Caco-2 (cell line): ENCODE data around the gene PDE4D. TPM values are rescaled to one million over a fixed set of nuclear protein-coding genes. Genes with fewer than 3 reads are reported as not detected.

Source experiments
- BruUV-seq: library from RNA; stranded (reverse); fragments of 400-500 nt; replicated peaks from 2 replicates; lab custom pipeline; 2021; lab: Mats Ljungman, UMichigan
- CTCF ChIA-PET: fragments of 300-600 bp; sonication (Branson Sonifier 250); formaldehyde crosslinking; loops from one replicate; lab custom pipeline; 2022; ENCODE audit warnings: antibody characterized with exemption; lab: Charles Lee
- POLR2A ChIA-PET: fragments of 300-600 bp; sonication (Branson Sonifier 250); formaldehyde crosslinking; loops from one replicate; lab custom pipeline; 2022; ENCODE audit warnings: antibody characterized with exemption; lab: Charles Lee
- DNase-seq, 2 experiments: peaks; one replicate each; pipeline versions ENCODE4 v3.0.0 to v3.0.0-alpha.2; 2020 to 2022
- H3K27me3 ChIP-seq: replicated peaks from 2 replicates; pipeline ENCODE4 v1.6.0; 2011; ENCODE audit warnings: low read length; ENCODE audit not compliant: control insufficient read depth, insufficient read depth
- H3K36me3 ChIP-seq: 2 replicates; pipeline ENCODE4 v1.5.1; 2011; ENCODE audit warnings: low read length; ENCODE audit not compliant: control insufficient read depth, insufficient read depth
- H3K4me1 ChIP-seq: fragments of 250-450 bp; sonication (Bioruptor Pico); 2 replicates; pipeline ENCODE4 v1.5.1; 2020; ENCODE audit warnings: mild to moderate bottlenecking
- H3K4me3 ChIP-seq: 2 replicates; pipeline ENCODE4 v1.5.1; 2011; ENCODE audit warnings: low read depth, mild to moderate bottlenecking, control low read depth, low read length
- H3K9me3 ChIP-seq: fragments of 250-450 bp; sonication (Bioruptor Pico); 2 replicates; pipeline ENCODE4 v1.5.1; 2020; ENCODE audit warnings: mild to moderate bottlenecking, moderate library complexity
- H3K27ac Mint-ChIP-seq: one replicate; pipeline ENCODE4 v1.8.0; 2022; ENCODE audit warnings: mixed read lengths; ENCODE audit not compliant: unreplicated experiment
- H3K27me3 Mint-ChIP-seq: one replicate; pipeline ENCODE4 v1.8.0; 2022; ENCODE audit warnings: mixed read lengths; ENCODE audit not compliant: insufficient read depth, unreplicated experiment
- H3K36me3 Mint-ChIP-seq: one replicate; pipeline ENCODE4 v1.8.0; 2022; ENCODE audit warnings: mild to moderate bottlenecking, mixed read lengths; ENCODE audit not compliant: insufficient read depth, unreplicated experiment
- H3K4me1 Mint-ChIP-seq: one replicate; pipeline ENCODE4 v1.8.0; 2022; ENCODE audit warnings: low read depth, mixed read lengths; ENCODE audit not compliant: unreplicated experiment
- H3K4me3 Mint-ChIP-seq: one replicate; pipeline ENCODE4 v1.8.0; 2022; ENCODE audit warnings: mild to moderate bottlenecking, moderate library complexity, mixed read lengths; ENCODE audit not compliant: unreplicated experiment
- H3K9me3 Mint-ChIP-seq: one replicate; pipeline ENCODE4 v1.8.0; 2022; ENCODE audit warnings: mixed read lengths; ENCODE audit not compliant: unreplicated experiment
- CTCF ChIP-seq, 2 experiments: fragments of 200-600 bp in 1 of 2; IDR thresholded peaks; 1 replicate in 1 of 2; 2 replicates in 1 of 2; pipeline versions ENCODE4 v1.5.1 to v1.8.0; 2011 to 2022; ENCODE audit warnings: antibody characterized with exemption in 1 of 2, control low read depth in 1 of 2, inconsistent platforms in 1 of 2, low read depth in 1 of 2, low read length in 1 of 2, mild to moderate bottlenecking in 1 of 2, moderate library complexity in 1 of 2; ENCODE audit not compliant: insufficient read depth in 1 of 2, severe bottlenecking in 1 of 2, unreplicated experiment in 1 of 2
- intact Hi-C: fragments of 100-400 bp; cut with micrococcal nuclease; formaldehyde crosslinking; loops from one replicate; pipeline ENCODE4 v1.10.0; 2022; ENCODE audit not compliant: unreplicated experiment
- total RNA-seq: library from RNA; stranded (reverse); gene quantifications from 2 replicates; pipeline ENCODE4 v1.2.3, GENCODE V29; 2022

Gene PDE4D
- total RNA-seq, 1 experiment from 2014 or later, result 89.8 TPM

- no peak for DNase-seq
Observed at GRCh38 chr5:59186623-59187022, 706.9 kb downstream of the PDE4D start.

GRCh38 chr5:59185757-59186385 lies 707.7 kb downstream of the PDE4D start:
- no peak for DNase-seq
- TF ChIP-seq CTCF (IDR thresholded peaks at IDR 0.05; ENCODE audit: insufficient read depth in 1 of 2, low read depth in 1 of 2, low read length in 1 of 2, severe bottlenecking in 1 of 2, unreplicated experiment in 1 of 2), result no peak
- Histone ChIP-seq H3K4me3 (no peak overlapping the region), H3K27me3 (no peaks in the 10 kb centered on the region), H3K4me1 (peaks cover 6% of the 10 kb centered on the region; the same call in 1 of the 2 replicates), H3K9me3 (no peaks in the 10 kb centered on the region), H3K36me3 (no peaks in the 10 kb centered on the region)
- no peaks in the 10 kb centered on the region for H3K27me3 Mint-ChIP-seq
- no peak overlapping the region for H3K4me3 Mint-ChIP-seq
- ChIA-PET CTCF (no interaction called here), POLR2A (no interaction called here)
- intact Hi-C loops, result loop anchor here (5.0 to 10.0 kb wide), 4 partner anchors 299 to 609 kb away; no protein-coding TSS in a partner anchor
- H3K4me1 Mint-ChIP-seq, result peaks cover 20% of the 10 kb centered on the region
- H3K9me3 Mint-ChIP-seq, result no peaks in the 10 kb centered on the region
- no peak overlapping the region for H3K27ac Mint-ChIP-seq
- no peaks in the 10 kb centered on the region for H3K36me3 Mint-ChIP-seq
- no TSS peak for BruUV-seq

More at GRCh38 chr5:59186623-59187022, 706.9 kb downstream of the PDE4D start:
- H3K4me3 ChIP-seq, result no peak overlapping the region
- ChIA-PET POLR2A (no interaction called here), CTCF (no interaction called here)
- TF ChIP-seq CTCF (IDR thresholded peaks at IDR 0.05; ENCODE audit: insufficient read depth in 1 of 2, low read depth in 1 of 2, low read length in 1 of 2, severe bottlenecking in 1 of 2, unreplicated experiment in 1 of 2), result no peak
- Mint-ChIP-seq H3K4me1 (peaks cover 20% of the 10 kb centered on the region), H3K27me3 (no peaks in the 10 kb centered on the region), H3K4me3 (no peak overlapping the region), H3K36me3 (no peaks in the 10 kb centered on the region), H3K27ac (no peak overlapping the region), H3K9me3 (no peaks in the 10 kb centered on the region)
- H3K36me3 ChIP-seq, result no peaks in the 10 kb centered on the region
- no peaks in the 10 kb centered on the region for H3K27me3 ChIP-seq
- intact Hi-C loops, result loop anchor here (5.0 to 10.0 kb wide), 4 partner anchors 299 to 608 kb away; no protein-coding TSS in a partner anchor
- no TSS peak for BruUV-seq
- peaks cover 6% of the 10 kb centered on the region; the same call in 1 of the 2 replicates for H3K4me1 ChIP-seq
- no peaks in the 10 kb centered on the region for H3K9me3 ChIP-seq

- Mint-ChIP-seq H3K27me3 (no peaks in the 10 kb centered on the region), H3K4me1 (peaks cover 20% of the 10 kb centered on the region), H3K27ac (no peak overlapping the region), H3K9me3 (no peaks in the 10 kb centered on the region), H3K4me3 (no peak overlapping the region), H3K36me3 (no peaks in the 10 kb centered on the region)
- Histone ChIP-seq H3K36me3 (no peaks in the 10 kb centered on the region), H3K4me1 (peaks cover 6% of the 10 kb centered on the region; the same call in 1 of the 2 replicates), H3K9me3 (no peaks in the 10 kb centered on the region), H3K4me3 (no peak overlapping the region), H3K27me3 (no peaks in the 10 kb centered on the region)
- DNase-seq, result no peak
- BruUV-seq, result no TSS peak
- no peak for TF ChIP-seq CTCF (IDR thresholded peaks at IDR 0.05; ENCODE audit: insufficient read depth in 1 of 2, low read depth in 1 of 2, low read length in 1 of 2, severe bottlenecking in 1 of 2, unreplicated experiment in 1 of 2)
- CTCF ChIA-PET, result no interaction called here
- POLR2A ChIA-PET, result no interaction called here
- intact Hi-C loops, result loop anchor here (5.0 to 10.0 kb wide), 4 partner anchors 297 to 610 kb away; no protein-coding TSS in a partner anchor
Observed at GRCh38 chr5:59184769-59185168, 708.8 kb downstream of the PDE4D start.
